GM20431 (cell line): ENCODE measurements around the gene CLDN24.
"Not testable (repeated sequence)": the region's sequence is repeated elsewhere in the genome, so short reads cannot be mapped to it uniquely, and the experiment has no call there.

Experiments
- in situ Hi-C: fragments of 300-500 bp; cut with MseI, MboI; formaldehyde crosslinking; loops from one replicate; pipeline ENCODE4 v1.15.0; 2020; ENCODE audit warnings: low sequenced_read_pairs; ENCODE audit not compliant: unreplicated experiment

CLDN24 gene

GRCh38 chr4:183324619-183325018, 2.4 kb upstream of the CLDN24 start:
- in situ Hi-C loops: no loop called here

GRCh38 chr4:183324056-183324455, 1.8 kb upstream of the CLDN24 start:
- in situ Hi-C loops: not testable (repeated sequence)

DNA sequence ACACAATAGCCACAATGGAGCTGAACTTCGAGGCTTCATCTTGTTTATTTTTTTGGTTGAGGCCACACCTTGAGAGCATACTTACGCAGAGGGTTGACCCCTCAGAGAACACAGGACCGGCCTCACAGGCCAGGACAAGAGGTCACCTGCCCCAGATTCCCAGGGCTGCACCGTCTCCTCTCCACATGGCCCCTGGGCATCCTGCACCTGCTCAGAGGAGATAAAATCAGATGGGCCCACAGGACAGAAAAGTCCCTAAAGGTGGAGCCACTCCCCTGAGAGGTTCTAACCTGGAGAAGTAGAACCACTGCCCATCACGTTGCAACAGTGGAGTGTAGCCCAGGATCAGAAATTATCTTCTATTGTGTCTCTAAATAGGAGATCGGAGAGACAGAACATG, 1.1 kb upstream of the CLDN24 start:
- in situ Hi-C loops: no loop called here

DNA sequence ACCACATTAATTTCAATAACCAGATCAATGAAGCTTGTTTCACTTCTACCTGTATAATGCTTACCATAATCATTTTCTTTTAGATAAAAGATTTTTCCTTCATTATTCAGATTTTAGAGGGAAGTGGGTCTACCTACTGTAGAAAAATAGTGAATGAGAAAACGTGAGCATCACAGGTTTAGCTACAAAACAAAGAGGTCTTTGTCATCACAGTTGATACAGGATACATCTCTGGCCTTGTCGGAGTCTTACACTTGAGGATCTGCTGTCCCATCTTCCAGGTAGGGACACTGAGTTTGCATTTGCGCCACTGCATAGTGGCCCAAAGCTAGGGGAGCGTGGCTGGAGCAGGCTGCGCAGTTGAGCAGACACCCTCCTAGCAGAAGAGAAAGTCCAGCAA, 710 bp downstream of the CLDN24 start:
- in situ Hi-C loops: no loop called here

GRCh38 chr4:183321079-183321478, 1.1 kb downstream of the CLDN24 start:
- in situ Hi-C loops: no loop called here

DNA sequence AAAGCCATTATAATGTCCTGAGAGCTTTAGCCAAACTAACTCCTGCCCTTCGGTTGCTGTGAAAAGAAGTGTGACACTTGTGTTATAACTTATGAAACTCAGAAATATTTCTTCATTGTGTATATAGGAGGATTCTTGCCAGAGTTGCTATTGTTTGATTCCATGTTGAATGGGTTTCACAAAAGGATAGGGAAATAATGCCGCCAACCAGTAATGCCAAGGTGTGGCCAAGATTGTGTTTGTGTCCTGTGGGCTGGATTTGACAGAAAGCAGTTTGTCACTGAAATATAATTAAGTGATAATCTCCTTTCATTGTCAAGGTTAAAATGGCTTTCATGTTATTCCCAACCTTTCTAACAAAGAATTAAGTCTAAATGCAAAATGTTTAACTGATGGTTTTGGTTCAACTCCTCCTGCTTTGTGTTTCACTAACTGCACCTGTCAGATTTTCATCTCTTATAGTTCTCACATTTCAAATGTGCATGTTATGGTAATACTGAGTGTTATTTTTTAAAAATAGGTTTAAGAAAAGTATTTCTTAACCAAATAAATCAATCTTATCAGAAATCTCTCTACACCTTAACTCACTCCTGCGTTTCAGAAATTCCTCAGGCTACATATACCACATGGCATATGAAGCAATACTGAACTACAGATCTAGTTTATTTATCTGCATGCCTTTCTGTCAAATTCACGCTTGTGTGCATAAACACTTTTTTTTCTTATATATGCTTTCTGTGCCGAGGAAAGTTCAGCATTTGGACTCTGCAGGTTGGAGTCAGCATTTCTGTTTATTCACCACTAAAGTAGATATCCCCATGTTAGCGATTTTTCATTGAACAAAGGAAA, 1.8 kb downstream of the CLDN24 start, which contains the start of gene CLDN22:
CLDN22 (minus strand) TSS at position 66 of the 849 bp plus-strand sequence; CDS start at position 8, 58 bp downstream.
- in situ Hi-C loops: no loop called here

- in situ Hi-C loops: no loop called here
These were observed 3.6 kb downstream of the CLDN24 start for GRCh38 chr4:183318656-183319055.

- in situ Hi-C loops: no loop called here
These were observed 7.4 kb downstream of the CLDN24 start for GRCh38 chr4:183314806-183315205.

DNA sequence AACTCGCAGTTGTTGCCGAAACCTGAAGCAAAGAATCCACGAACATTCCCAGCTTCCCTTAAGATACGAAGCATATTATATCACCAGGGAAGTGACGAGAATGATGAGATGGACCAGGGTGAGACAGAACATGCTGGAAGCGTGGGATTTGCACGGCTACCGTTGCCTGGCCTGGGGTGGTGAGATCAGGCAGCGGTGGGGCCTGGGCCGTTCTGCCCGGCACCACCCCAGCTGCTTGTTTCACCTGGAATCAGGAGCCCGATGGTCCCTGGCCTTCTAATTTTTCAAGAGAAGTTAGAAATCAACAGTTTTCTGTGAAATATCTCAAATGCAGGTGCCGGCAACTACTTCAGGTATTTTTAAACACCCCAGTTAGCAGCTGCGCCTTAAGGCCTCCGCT, 7.9 kb downstream of the CLDN24 start:
- in situ Hi-C loops: no loop called here

DNA sequence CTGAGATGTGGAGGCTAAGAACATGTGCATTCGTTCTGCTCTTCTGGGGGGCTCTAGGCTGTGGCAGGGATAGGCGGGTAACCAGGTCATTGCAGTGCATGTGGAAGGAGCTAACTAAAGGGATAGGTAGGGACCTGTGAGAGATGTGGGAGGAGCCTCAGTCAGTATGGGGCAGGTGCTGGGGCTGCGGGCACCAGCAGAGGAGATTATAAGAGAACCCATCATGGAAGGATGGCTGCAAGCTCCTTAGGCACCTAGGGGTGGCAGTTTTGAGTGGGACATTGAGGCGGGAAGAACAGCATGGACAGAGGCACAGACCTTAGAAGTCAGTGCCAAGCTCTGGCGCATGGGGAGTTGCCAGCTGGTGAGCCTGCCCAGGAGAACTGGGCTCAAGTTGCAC, 9.4 kb downstream of the CLDN24 start:
- in situ Hi-C loops: no loop called here

DNA sequence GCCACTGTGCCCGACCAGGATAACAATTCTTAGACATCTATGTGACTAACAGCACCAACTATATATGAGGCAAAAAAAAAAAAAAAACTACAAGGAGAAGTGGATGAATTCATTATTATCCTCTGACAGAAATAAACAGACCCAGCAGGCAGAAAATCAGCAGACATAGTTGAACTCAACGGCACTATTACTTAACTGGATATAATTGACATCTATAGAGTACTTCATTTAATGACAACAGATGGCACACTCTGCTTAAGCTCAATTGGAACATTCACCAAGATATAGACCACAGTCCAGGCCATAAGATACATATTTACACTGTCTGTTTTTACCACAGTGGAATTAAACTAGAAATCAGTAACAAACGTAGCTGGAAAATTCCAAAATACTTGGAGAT, 15.4 kb downstream of the CLDN24 start:
- in situ Hi-C loops: no loop called here

DNA sequence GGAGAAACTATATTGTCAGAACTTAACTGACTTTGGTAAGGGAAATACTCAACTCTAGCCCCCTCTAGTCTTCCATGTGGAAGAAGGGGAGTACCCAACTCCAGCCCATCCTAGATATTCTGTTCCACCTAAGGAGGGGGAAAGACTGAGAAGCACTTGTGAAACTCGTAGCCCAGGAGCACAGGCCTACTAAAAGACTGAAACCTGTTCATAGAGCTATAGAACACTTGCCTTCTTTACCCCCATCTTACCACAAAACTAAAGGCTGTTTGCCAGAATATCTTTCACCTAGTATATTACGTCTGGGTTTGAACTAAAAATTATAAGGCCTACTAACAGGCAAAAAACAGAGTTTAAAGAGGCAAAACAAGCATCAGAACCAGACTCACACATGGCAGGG, 17.7 kb downstream of the CLDN24 start:
- in situ Hi-C loops: no loop called here

DNA sequence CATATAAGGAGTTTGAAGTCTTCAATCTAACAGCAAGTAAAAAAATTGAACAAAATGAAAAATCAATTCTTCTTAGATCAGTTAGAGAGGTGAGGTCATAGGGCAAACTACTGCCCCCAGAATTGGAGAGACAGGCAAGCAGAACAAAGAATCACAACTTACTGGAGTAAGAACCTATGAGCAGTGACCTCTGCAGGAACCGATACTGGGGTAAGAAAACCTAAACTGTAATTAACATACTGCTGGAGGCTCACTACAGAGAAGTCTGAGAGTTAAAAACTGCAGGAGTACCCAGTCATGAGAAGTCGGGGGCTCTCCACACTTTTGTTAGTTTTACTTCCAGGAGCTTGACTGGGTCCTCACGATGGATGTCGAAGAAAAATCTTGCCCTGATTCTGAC, 18.2 kb downstream of the CLDN24 start:
- in situ Hi-C loops: no loop called here

GRCh38 chr4:183303301-183303700, 18.9 kb downstream of the CLDN24 start:
- in situ Hi-C loops: no loop called here

DNA sequence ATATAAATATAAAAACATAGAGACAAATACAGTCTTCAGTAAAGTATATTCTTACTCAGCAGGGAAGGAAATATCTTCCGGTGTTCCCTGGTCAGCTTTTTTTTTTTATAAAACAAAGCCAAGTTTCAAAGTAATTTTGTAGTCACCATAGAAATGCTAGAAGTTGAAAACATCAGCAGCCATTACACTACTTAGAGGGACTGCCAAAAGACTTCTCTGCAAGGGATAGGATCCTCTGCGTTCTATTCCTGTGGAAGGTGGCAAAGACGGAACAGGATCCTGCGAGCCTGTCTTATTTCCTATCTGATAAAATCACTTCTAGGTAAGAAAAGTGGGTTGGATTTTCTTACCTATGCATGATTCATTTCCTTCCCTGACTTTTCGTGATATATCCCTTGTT, 21.6 kb downstream of the CLDN24 start:
- in situ Hi-C loops: no loop called here

GRCh38 chr4:183300070-183300469, 22.2 kb downstream of the CLDN24 start:
- in situ Hi-C loops: no loop called here

DNA sequence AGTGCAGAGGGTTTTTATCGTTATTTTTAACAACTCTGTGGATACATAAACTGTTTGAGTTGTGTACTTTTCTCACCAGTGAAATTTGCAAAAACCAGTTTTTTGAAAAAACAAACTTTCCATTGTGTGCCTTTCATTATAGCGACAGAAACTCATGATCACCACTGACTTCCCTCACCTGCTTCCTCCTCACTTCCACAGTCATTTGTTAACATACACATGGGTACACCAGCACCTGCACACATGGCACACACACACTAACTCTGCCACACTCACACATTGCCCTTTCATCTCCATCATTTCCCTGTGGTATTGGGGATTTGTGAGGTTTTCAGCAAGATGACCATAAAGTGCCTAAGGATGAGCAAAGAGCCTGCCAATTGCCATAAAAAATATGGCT, 22.8 kb downstream of the CLDN24 start:
- in situ Hi-C loops: no loop called here

- in situ Hi-C loops: no loop called here
These were observed 24.6 kb downstream of the CLDN24 start for GRCh38 chr4:183297675-183298074.

DNA sequence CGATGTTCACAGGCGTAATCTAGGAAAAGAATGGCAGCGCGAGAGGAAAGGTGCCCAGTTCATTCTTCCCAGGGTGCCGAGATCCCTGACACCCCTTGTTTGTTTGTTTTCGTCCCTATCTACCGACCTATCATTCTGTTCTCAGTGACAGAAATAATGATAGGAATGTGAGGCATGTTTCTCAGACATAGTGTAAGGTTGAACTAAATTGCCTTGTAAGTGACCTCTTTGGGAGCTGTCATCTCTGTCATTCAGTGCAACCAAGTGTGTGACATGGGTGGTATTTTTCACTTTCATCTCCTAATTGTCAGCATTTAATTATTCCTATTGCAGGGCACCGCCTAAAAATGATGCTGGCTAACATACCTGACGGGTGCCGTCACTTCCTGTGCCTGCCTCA, 26.5 kb downstream of the CLDN24 start:
- in situ Hi-C loops: no loop called here

DNA sequence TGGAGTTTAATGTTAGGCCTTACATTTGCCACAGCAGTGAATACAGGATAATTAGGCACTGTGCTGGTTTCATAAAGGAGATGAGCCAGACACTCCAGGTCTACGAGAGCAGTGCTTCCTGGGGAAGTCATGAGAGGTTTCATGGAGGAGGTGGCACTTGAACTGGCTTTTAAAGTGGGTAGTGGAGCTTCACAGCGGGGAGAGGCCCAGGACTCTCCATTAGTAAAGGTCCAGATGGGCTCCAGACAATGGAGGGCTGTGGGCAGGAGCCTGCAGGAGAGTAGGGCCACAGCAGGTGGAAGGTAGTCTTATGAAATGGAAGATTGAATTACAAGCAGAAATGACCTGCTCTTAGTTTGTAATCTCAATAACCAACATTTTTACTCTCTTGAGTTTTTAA, 31.2 kb downstream of the CLDN24 start:
- in situ Hi-C loops: no loop called here

- in situ Hi-C loops: no loop called here
These were observed 32.5 kb downstream of the CLDN24 start for GRCh38 chr4:183289688-183290087.

DNA sequence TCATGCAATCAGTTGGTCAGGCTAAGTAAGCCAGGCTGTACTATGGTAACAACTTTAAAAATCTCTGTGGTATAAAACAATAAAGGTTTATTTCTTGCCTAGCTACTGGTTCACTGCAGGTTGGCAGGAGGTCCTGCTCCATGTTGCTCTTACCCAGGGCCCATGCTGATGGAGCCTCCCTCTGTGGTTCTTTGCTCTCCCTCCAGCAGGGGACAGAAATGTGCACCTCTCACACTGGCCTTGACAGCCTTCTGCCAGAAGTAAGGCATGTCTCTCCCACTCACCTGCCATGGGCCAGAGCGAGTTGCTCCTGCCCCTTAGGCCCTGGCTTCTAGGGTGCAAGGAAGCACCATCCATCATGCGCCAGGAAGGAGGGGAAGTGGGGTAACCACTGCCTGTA, 33.3 kb downstream of the CLDN24 start:
- in situ Hi-C loops: no loop called here
